Amniotic stem cell (primary cell): ENCODE data around the gene DCC.

Experiments used
- DNase-seq: peaks from one replicate; lab custom pipeline; 2025; lab: John Stamatoyannopoulos, UW

DCC gene

DNA sequence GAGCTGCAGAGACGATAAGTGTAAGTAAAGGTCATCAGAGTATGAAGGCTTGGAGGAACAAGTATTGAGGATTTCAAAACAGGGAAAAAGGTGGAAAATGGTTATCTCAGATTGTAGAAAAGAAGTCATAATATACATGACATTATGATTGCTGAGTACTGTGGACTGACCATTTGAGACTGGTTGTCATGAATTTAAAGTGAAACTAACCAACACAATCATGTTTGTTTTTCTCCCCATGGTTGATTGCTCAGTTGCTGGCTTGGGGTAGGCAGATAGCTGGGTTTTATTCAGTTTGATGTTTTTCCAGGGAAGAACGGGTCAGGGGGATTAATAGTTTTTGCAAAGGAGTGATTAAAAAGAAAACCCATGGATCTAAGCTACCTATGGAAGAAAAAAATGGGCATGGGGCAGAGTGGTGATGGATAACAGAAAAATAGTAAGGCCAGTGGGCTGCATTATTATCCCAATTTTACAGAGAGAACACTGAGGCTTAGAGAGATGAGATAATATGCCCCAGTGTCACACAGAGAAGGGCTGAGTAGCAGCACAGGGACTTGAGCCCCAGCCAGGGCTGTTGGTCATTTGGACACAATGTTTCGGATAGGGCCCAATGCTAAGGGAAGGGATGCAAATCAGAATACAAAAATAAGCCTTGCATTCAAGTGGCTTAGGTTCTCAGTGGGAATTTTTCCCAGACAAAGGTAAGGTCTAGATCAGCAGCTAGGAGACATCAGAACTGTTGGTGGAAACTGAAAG, 885.7 kb downstream of the DCC start:
- DNase-seq, result no peak

DNA sequence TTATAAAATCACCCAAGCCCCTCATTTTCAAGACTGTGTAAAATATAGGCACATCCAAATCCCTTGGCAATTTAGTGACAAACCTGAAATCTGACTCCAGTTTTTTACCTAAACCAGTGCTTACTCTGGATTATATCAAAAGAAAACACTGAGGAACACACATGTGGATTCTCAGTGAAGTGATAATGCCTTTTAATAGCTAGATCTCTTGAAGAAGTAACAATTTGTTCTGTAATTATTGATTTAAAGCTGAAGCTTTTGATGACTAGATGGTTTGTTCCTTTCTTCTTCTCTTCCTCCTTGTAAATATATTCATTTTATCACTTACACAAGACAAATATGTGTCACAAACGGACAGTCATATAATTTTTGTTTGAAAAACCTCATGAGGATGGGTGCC, 894.6 kb downstream of the DCC start:
- DNase-seq, result no peak

GRCh38 chr18:53241161-53241560, 901.2 kb downstream of the DCC start:
- no peak for DNase-seq

DNA sequence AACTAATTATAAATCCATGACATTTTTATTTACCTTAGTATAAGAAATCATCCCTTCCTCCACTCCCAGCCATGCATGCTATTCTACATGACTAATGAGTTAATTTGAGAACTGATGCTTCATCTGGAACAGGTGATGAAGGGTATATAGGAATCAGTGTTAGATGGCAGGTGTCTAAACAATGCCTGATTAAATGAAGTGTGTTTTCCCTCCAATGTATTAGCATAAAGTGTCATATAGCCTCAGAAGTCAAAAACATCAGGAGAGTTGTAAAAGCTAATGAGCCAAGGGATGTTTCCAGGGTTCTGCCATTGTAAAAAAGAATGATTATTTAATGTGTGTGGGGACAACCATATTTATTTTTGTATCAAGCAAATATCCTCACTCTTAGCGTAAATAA, 913.8 kb downstream of the DCC start:
- no peak for DNase-seq

- no peak for DNase-seq
Measured at GRCh38 chr18:53254265-53254664, 914.3 kb downstream of the DCC start.

GRCh38 chr18:53261241-53261640, 921.2 kb downstream of the DCC start:
- DNase-seq, result no peak

DNA sequence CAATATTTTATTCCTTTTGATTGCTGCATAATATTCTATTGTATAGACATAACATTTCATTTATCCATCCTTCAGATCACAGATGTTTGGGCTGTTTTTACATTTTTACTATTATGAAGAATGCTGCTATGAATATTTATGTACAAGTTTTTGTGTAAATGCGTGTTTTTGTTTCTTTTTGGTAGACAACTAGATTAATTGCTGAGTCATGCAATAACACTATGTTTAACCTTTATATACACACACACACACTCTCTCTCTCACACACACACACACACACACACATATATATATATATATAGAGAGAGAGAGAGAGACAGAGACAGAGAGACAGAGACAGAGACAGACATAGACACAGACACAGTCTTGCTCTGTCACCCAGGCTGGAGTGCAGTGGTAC, 926.9 kb downstream of the DCC start:
- DNase-seq, result no peak

GRCh38 chr18:53268455-53268854, 928.5 kb downstream of the DCC start:
- DNase-seq, result no peak

DNA sequence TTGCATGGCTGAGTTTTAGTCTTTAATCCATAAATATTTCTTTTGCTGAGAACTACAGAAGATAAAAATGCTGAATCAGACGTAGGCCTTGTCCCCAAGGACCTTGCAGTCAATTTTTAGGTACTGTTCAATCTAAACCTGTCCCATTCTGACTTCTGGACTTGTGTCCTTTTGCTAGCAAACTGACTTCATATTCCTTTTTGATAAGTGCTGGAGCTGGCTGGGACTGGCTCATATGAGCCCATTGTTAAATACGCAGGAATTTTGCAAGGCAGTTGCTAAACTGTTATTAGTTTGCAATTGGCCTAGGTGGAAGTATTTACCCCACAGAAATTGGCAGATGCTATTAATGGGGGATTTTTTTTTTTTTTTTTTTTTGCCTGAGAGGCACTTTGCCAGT, 941.4 kb downstream of the DCC start:
- no peak for DNase-seq

DNA sequence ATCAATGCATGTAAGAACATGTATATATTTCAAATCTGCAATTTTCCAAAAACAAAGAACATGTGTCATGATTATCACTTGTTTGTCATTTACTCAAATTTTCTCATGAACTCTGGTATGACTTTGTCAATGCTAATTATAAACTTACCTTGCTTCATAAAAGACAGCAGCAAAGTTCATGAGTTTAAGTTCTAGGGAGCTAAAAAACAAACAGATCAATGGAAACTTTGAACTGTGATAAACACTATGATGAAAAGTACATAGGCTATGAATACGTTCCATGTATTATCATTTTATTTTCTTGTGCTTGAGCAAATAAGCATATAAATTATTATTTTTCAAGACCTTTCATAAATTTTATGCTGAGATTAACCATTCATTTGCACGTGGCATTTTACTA, 943.7 kb downstream of the DCC start:
- DNase-seq, result no peak

GRCh38 chr18:53305461-53305860, 965.5 kb downstream of the DCC start:
- no peak for DNase-seq

DNA sequence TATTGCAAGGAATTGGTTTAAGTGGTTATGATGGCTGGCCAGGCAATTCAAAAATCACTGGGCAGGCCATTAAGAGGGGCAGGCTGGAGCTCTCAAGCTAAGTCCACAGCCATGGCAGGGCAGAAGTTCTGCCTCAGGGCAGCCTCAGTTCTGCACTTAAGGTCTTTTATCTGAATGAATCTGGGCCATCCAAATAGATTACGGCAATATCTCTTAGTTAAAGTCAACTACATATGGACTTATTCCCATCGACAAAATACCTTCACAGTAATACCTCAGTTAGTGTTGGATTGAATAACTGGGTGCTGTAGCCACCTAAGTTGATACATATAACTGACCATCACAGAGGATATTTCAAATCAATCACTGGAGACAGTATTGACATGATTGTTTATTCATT, 979.6 kb downstream of the DCC start:
- DNase-seq, result no peak

DNA sequence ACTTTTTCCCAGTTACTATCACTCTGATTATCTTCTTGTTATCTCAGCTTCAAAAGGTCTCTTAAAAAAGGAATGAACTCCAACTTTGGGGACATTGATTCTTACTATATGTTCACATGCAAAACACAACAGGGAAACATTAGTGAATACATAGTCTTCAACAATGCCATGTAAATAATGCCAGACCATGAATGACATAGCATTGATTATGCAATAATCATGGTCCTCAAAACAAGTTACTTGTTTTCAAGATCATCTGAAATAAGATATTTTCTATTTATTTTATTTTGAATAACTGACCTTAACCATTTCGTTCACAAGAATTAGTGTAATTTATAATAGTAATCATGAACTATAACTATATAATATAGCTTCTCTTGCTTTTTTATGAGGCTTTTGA, 982.2 kb downstream of the DCC start:
- no peak for DNase-seq

GRCh38 chr18:53324353-53324752, 984.4 kb downstream of the DCC start:
- DNase-seq, result no peak

- no peak for DNase-seq
Measured at GRCh38 chr18:53360501-53361443, 1020.8 kb downstream of the DCC start.

DNA sequence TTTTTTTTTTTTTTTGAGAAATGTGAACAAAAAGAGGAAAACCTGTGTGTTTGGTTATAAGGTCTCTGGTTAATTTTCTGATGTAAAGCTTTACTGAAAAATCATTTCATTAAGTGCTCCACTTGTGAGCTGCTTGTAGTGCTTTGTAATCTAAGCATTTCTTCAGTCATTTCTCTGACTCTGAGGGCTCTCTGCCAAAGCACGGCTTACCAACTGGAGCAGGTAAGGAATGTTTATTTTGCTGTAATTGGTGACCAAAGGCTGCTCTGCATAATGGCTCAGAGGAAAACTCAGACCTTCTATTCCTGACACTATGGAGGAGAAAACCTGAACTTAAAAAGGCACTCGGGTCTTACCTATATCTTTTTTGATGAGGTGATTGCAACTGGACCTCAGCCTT, 1035.6 kb downstream of the DCC start:
- DNase-seq, result no peak

- peak; percentile 2 for DNase-seq
Measured at GRCh38 chr18:53380063-53380639, 1040.2 kb downstream of the DCC start.

- DNase-seq, result no peak
Measured at GRCh38 chr18:53382870-53383269, 1042.9 kb downstream of the DCC start.

DNA sequence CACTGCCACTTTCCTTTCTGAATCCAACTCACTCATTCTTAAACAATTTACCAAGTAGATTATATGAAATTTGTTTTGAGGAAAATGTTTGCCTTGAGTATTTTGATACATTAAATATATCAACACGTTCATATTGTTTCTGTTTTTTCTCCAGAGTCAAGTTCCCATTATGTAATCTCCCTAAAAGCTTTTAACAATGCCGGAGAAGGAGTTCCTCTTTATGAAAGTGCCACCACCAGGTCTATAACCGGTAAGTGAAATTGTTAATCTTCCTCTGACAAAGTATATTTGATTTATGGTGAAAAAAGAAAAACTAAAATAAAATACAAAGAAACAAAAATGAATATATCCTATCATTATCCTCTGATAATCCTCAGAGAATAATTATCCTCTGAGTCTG, 1045.9 kb downstream of the DCC start:
- DNase-seq, result no peak

DNA sequence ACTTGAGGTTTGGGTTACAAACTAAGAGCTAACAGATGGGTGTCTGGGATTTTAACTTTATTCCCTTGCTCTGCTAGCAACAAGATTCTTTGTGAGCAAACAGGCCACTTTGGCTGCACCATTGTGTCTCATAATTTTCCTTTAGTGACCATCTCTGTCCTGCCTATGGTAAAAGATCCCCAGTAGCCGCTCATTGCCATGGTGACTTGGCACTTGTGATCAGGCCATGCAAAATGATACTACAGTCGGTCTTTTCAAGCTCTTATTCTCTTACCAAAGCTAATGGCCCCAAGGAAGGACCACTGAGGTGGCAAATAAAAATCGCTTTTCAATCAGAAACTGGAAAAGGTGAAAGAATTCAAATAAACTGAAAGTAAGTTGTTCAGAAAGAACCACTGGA, 1047.6 kb downstream of the DCC start:
- DNase-seq, result no peak

DNA sequence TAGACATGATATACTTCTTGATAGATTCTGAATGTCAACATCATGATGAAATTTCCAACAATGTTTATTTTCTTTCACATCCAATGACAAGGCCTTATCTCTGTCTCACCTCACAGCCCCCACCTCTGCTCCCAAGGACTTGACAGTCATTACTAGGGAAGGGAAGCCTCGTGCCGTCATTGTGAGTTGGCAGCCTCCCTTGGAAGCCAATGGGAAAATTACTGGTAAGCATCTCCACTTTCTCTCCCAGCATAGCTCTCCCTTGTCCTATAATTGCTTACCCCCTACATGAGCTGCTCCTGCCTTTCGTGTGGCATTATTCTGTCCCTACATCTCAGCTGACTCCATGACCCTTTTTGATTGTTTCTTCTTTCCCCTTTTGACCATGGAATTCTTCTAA, 1062.7 kb downstream of the DCC start:
- no peak for DNase-seq

DNA sequence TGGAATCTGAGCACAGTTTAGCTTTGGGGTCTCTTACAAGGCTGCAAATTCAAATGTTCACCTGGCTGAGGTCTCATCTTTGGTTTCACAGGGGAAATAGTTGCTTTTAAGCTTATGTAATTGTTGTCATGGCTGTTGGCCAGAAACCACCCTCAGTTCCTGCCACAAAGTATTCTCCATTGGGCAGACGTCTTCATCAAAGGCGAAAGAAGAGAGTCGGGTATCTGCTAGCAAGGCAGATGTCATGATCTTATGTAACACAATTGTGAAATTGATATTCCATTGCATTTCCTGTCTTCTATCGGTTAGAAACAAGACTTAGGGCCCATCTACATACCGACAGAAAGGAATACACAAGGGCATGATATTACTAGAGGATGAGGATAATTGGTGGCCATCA, 1068.3 kb downstream of the DCC start:
- no peak for DNase-seq

GRCh38 chr18:53411511-53411910, 1071.5 kb downstream of the DCC start:
- no peak for DNase-seq
